22Rv1 (cell line): ENCODE results near the gene CHST10.

Source experiments
- ZFX ChIP-seq: fragments of 450-650 bp; IDR thresholded peaks from 2 replicates; pipeline ENCODE4 v1.6.1; 2017; ENCODE audit warnings: antibody characterized with exemption, borderline replicate concordance
- TF ChIP-seq, protein P1 (sequence below): fragments of 450-650 bp; IDR thresholded peaks from 2 replicates; pipeline ENCODE4 v1.5.1; 2017; ENCODE audit warnings: mild to moderate bottlenecking

- TF ChIP-seq, protein P1, sequence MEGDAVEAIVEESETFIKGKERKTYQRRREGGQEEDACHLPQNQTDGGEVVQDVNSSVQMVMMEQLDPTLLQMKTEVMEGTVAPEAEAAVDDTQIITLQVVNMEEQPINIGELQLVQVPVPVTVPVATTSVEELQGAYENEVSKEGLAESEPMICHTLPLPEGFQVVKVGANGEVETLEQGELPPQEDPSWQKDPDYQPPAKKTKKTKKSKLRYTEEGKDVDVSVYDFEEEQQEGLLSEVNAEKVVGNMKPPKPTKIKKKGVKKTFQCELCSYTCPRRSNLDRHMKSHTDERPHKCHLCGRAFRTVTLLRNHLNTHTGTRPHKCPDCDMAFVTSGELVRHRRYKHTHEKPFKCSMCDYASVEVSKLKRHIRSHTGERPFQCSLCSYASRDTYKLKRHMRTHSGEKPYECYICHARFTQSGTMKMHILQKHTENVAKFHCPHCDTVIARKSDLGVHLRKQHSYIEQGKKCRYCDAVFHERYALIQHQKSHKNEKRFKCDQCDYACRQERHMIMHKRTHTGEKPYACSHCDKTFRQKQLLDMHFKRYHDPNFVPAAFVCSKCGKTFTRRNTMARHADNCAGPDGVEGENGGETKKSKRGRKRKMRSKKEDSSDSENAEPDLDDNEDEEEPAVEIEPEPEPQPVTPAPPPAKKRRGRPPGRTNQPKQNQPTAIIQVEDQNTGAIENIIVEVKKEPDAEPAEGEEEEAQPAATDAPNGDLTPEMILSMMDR, result no peak
- TF ChIP-seq ZFX, result no peak
Observed at GRCh38 chr2:100393362-100393761, 24.1 kb downstream of the CHST10 start.
